ENCODE measurements around the gene ELMO1.

The ELMO1 gene

DNA sequence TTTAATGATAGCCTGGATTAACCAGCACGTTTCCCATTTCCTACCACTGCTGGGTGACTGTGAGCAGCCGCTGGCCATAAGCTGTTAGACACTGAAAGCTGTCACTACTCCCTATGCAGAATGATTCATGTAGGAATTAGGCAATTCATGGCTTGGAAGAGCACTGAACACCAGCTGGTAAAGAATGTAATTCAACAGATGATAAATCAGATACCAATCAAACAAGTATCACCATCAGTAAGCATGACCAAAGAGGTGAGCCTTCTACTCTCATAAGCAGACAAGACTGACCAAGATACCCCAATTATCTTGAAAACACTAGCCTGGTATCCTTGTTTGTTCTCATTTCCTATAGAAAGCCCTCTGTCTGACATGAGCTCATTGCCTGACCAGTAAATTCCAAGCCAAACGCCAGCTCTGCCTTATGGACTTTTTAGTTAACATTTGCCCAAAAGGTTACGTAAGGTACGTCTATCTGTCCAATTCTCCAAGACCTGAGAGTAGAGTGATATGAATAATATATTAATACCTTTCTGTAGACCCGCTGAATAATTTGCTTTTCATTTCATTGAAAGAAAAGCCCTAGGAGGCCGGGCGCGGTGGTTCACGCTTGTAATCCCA, 127.7 kb downstream of the ELMO1 start:
- TF ChIP-seq, protein P1, sequence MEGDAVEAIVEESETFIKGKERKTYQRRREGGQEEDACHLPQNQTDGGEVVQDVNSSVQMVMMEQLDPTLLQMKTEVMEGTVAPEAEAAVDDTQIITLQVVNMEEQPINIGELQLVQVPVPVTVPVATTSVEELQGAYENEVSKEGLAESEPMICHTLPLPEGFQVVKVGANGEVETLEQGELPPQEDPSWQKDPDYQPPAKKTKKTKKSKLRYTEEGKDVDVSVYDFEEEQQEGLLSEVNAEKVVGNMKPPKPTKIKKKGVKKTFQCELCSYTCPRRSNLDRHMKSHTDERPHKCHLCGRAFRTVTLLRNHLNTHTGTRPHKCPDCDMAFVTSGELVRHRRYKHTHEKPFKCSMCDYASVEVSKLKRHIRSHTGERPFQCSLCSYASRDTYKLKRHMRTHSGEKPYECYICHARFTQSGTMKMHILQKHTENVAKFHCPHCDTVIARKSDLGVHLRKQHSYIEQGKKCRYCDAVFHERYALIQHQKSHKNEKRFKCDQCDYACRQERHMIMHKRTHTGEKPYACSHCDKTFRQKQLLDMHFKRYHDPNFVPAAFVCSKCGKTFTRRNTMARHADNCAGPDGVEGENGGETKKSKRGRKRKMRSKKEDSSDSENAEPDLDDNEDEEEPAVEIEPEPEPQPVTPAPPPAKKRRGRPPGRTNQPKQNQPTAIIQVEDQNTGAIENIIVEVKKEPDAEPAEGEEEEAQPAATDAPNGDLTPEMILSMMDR (IDR thresholded peaks at IDR 0.05; ENCODE audit: extremely low read depth, insufficient read depth, missing control alignments): no peak
- no peak for DNase-seq (ENCODE audit: low spot score)

DNA sequence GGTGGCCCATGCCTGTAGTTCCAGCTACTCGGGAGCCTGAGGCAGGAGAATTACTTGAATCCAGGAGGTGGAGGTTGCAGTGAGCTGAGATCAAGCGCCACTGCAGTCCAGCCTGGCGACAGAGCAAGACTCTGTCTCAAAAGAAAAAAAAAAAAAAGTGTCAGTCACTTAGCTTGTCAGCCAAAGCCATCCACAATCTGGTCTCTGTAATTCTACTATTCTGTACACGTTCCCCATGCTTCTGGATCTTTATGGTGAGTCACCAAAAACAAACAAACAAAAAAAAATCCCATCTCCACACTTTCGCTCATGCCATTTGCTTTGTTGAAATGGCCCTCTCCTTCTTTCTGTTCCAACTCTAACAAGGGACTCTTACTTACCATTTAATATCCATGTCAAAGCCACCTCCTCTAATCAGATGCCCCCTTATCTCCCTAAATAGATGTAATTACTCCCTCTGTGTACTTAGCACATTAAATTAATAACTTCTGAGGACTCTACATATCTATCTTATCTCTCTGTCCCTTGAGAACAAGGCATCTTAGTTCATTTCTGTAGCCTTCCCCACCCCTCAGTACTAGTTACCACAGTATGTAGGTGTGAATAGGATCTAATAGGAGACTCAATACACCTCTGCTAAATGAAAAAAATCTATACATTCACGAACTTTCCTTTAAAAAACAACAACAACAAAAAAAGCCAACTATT, 128.4 kb downstream of the ELMO1 start:
- TF ChIP-seq, protein P1 (IDR thresholded peaks at IDR 0.05; ENCODE audit: extremely low read depth, insufficient read depth, missing control alignments): no peak
- in situ Hi-C loops (cut with MboI; ENCODE audit: low pct_unique_long_range_greater_than_20kb, low sequenced_read_pairs, unreplicated experiment): no loop called here
- DNase-seq (ENCODE audit: low spot score): no peak

More for the DNA sequence above, 127.7 kb downstream of the ELMO1 start:
- in situ Hi-C loops (cut with MboI; ENCODE audit: low pct_unique_long_range_greater_than_20kb, low sequenced_read_pairs, unreplicated experiment): no loop called here

DNA sequence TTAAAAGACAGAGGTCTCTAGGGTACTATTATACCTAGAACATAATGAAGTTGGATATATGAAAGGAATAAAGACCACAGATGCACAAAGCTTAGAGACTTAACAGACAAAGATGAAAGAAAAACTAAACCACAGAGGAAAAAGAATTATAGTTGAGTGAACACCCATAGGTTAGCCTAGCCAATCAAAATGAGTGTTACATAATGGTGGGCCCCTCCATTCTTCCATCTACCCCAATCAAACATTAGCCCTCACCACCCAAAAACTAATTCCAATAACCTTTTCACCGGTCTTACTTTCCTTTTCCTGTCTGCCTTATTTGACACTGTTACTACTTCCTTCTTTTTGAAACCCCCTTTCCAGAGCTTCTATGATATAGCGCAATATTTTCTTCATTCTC, 130.1 kb downstream of the ELMO1 start:
- TF ChIP-seq, protein P1 (IDR thresholded peaks at IDR 0.05; ENCODE audit: extremely low read depth, insufficient read depth, missing control alignments): no peak
- in situ Hi-C loops (cut with MboI; ENCODE audit: low pct_unique_long_range_greater_than_20kb, low sequenced_read_pairs, unreplicated experiment): no loop called here
- DNase-seq (ENCODE audit: low spot score): peak; percentile 45

DNA sequence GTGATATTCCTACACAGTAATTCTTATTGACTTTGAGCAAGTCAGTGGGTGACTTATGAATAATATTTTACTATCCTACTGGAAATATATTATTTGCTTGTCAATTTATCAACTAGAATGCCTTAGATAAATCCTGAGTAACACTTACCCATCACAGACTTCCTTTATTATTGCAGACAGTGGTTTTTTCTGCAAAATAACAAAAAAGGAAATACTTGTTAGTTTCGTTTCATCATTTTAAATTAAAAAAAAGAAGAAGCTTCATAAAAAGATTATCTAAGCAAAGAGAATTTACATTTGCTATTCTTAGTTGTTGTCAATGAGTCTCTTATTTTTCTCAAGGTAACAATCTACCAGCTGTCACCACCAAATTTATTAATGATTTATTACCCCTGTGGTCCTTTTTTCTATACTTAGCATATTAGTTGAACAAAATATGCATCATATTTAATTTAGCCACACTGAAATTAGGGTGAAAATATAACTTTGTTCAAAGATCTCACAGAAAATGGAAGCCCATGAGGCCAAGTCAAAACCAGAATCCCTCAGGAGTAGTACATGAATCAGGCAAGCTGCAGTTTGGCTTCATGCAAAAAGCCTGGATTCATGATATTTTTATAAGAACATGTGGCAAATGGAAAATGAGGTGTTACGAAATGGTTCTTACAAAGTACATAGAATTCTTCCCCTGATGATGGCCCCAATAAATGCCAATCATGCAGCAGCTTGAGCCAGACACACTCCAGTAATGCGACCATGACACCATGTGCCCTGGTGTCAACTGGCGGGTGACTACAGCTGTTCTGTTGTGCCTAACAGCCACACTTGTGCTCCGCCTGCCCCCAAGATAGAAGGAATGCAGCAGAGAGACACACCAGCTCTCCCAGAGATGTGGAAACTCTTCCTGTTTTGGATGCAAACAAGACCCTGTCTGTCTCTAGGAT, 132.6 kb downstream of the ELMO1 start:
- in situ Hi-C loops (cut with MboI; ENCODE audit: low pct_unique_long_range_greater_than_20kb, low sequenced_read_pairs, unreplicated experiment): no loop called here
- TF ChIP-seq, protein P1 (IDR thresholded peaks at IDR 0.05; ENCODE audit: extremely low read depth, insufficient read depth, missing control alignments): no peak
- DNase-seq (ENCODE audit: low spot score): no peak

DNA sequence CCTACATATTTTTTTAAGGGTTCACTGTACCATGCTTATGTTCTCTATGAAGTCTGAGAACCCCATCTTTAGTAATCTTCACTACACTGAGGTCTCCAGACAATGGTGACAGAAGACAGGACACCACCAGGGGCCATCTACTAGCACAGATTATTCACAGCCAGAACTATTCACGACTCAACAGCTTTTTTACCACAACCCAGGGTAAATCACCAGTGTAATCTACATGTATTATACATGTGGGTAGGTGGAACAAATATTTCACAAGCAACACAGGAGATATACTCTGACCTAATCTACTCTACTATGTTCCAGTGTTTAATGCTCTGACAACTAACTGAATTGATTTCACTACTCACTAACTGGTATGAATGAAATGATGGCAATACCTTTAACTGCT, 136.1 kb downstream of the ELMO1 start:
- in situ Hi-C loops (cut with MboI; ENCODE audit: low pct_unique_long_range_greater_than_20kb, low sequenced_read_pairs, unreplicated experiment): no loop called here
- DNase-seq (ENCODE audit: low spot score): no peak
- TF ChIP-seq, protein P1 (IDR thresholded peaks at IDR 0.05; ENCODE audit: extremely low read depth, insufficient read depth, missing control alignments): no peak

DNA sequence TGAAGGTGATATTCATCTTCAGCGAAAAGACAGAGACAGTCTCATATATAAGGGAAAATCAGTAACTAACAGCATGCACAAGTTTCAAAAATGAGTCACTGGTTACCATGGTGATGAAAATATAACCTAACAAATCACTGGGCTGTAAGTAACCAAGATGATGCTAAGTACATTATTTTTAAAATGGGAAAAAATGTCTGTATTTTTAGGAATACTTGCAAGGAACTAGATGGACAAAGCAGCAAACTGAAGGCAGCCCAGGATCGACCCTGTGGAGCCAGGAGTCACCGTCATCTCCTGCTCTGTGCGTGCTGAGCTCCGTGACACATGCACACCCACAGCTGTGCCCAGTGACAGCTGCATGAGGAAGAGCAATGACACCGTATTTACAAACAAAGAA, 137.3 kb downstream of the ELMO1 start:
- TF ChIP-seq, protein P1 (IDR thresholded peaks at IDR 0.05; ENCODE audit: extremely low read depth, insufficient read depth, missing control alignments): no peak
- in situ Hi-C loops (cut with MboI; ENCODE audit: low pct_unique_long_range_greater_than_20kb, low sequenced_read_pairs, unreplicated experiment): no loop called here
- DNase-seq (ENCODE audit: low spot score): no peak

Measured in GM13977 (cell line).